Activated CD8-positive, alpha-beta memory T cell treated with anti-CD3 and anti-CD28 coated beads, Interleukin-2, amount 10 ng/mL, durations not matched to agents 7 days and 5 days (primary cell): ENCODE data around the gene NANOGP8. TPM values are rescaled to one million over a fixed set of nuclear protein-coding genes. Genes with fewer than 3 reads are reported as not detected.
A peak's percentile ranks its signal among the peaks of the same experiment; 100 is the strongest.

ENCODE experiments used
- ATAC-seq: fragments of 150-1000 bp; cut with Tn5 transposase; one replicate; pipeline ENCODE4 v1.10.0; 2021; ENCODE audit warnings: moderate library complexity
- CTCF ChIA-PET: fragments of 350-600 bp; sonication (Branson Sonifier 250); formaldehyde crosslinking; loops from one replicate; lab custom pipeline; 2021; ENCODE audit warnings: antibody characterized with exemption; lab: Charles Lee
- DNase-seq: peaks from one replicate; pipeline ENCODE4 v3.0.0-alpha.2; 2020
- H3K27ac Mint-ChIP-seq: one replicate; pipeline ENCODE4 v1.8.0; 2021; ENCODE audit warnings: mild to moderate bottlenecking, mixed read lengths
- H3K27me3 Mint-ChIP-seq: one replicate; pipeline ENCODE4 v1.8.0; 2021; ENCODE audit warnings: mixed read lengths
- H3K36me3 Mint-ChIP-seq: one replicate; pipeline ENCODE4 v1.8.0; 2021; ENCODE audit warnings: mild to moderate bottlenecking, mixed read lengths
- H3K4me1 Mint-ChIP-seq: one replicate; pipeline ENCODE4 v1.8.0; 2021; ENCODE audit warnings: mixed read lengths
- H3K4me3 Mint-ChIP-seq: one replicate; pipeline ENCODE4 v1.8.0; 2021; ENCODE audit warnings: mild to moderate bottlenecking, moderate library complexity, mixed read lengths
- H3K9me3 Mint-ChIP-seq: one replicate; pipeline ENCODE4 v1.8.0; 2022; ENCODE audit warnings: low read depth, mixed read lengths
- total RNA-seq, 2 experiments: library from RNA; stranded (reverse); gene quantifications; one replicate each; pipeline ENCODE4 v1.2.3, GENCODE V29; 2021

NANOGP8 gene
- total RNA-seq, 2 experiments from 2014 or later = not detected

DNA sequence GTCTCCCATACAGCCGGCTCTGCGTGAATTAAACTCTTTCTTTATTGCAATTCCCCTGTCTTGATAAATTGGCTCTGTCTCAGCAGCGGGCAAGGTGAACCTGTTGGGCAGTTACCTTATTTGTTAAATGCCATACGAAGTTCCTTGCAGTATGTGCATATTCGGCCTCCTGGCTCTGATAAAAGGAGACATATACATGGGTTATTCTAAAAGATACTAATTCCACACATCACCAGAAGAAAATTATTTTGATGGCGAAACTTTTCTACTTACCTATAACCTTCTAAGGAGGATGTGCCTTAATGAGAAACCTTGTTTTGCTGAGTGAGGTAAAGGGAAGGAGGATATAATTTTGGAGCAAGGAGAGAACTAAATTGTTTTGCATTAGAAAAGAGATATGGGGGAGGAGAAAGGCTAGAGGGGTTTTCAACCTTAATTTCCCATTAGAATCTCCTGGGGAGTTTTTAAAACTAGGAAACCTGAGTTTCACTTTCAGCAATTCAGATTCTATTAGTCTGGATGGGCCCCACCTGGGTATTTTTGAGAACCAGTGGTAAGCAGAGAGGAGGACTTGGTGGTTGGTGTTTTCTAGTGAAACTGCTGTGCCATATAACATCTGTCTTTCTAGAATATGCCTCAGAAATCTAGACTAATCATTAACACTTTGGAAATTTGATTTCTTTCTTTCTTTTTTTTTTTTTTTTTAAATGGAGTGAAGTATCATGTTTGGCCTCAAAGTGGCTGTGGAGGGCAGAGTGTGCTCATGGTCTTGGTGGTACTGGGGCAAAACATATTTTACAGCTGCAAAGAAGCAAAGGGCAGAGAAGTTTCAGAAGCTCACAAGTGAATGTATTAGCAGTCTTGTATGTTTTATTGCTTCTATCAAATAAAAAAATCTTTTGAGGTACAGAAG is 23.0 kb downstream of the NANOGP8 start:
- H3K4me3 Mint-ChIP-seq = no peak overlapping the region
- DNase-seq (no peak), ATAC-seq (no peak)
- peaks cover 11% of the 10 kb centered on the region for H3K27me3 Mint-ChIP-seq
- no peaks in the 10 kb centered on the region for H3K9me3 Mint-ChIP-seq
- no peaks in the 10 kb centered on the region for H3K36me3 Mint-ChIP-seq
- H3K4me1 Mint-ChIP-seq = no peaks in the 10 kb centered on the region
- H3K27ac Mint-ChIP-seq = no peak overlapping the region
- CTCF ChIA-PET = no interaction called here

DNA sequence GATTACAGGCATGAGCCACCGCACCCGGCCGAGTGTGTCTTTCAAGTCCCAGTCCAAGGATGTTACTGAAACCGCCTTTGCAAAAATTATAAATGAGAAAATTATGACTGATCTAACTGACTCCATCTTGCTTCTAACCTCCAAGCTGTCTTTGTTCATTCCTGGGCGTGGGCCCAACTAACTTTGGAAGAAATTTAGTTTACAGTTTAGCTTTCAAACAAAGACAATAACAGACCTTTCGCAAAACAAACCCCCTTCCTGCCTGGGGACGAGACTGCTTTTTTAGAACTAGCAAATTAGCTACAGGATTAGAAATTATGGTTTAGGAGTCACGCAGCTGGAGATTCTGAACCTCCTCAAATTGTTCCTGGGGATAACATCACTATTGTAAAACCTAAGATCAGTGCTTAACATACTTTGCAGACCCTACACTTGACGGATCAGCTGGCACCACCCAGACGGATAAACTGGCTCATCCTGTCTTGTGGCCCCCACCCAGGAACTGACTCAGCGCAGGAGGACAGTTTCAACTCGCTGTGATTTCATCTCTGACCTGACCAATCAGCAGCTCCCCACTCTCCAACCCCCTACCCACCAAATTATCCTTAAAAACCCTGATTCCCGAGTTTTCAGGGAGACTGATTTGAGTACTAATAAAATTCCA is 23.8 kb downstream of the NANOGP8 start:
- H3K27ac Mint-ChIP-seq = no peak overlapping the region

DNA sequence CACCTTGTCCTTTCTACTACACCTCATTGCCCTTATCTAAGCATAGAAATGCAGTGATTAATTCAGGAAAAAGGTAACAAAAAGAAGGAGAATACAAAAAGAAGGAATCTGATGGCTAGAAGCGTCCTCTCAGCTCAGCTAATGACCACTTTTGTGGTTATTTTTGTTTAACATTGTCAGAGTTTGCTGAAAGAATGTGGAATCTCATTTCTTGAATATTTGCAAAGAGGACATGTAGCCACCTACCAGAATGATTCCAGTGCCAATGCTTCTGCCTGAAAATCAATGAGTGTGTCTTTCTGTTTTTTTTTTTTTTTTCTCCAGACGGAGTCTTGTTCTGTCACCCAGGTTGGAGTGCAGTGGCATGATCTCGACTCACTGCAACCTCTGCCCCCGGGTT is 24.5 kb downstream of the NANOGP8 start:
- no peaks in the 10 kb centered on the region for H3K9me3 Mint-ChIP-seq
- DNase-seq (no peak), ATAC-seq (no peak)
- no peak overlapping the region for H3K4me3 Mint-ChIP-seq
- H3K27me3 Mint-ChIP-seq = peaks cover 7% of the 10 kb centered on the region
- CTCF ChIA-PET = interaction anchor here (0.7 kb wide), 2 partner anchors 62 to 106 kb away, joined by 3 read pairs; no protein-coding TSS in a partner anchor
- H3K36me3 Mint-ChIP-seq = no peaks in the 10 kb centered on the region
- H3K27ac Mint-ChIP-seq = no peak overlapping the region
- no peaks in the 10 kb centered on the region for H3K4me1 Mint-ChIP-seq

More for the DNA sequence above, 23.8 kb downstream of the NANOGP8 start:
- Mint-ChIP-seq H3K9me3 (no peaks in the 10 kb centered on the region), H3K36me3 (no peaks in the 10 kb centered on the region), H3K4me3 (no peak overlapping the region), H3K27me3 (peaks cover 11% of the 10 kb centered on the region), H3K4me1 (no peaks in the 10 kb centered on the region)
- CTCF ChIA-PET = interaction anchor here (0.7 kb wide), 1 partner anchor 63 kb away, joined by 3 read pairs; no protein-coding TSS in a partner anchor
- DNase-seq (no peak), ATAC-seq (no peak)

DNA sequence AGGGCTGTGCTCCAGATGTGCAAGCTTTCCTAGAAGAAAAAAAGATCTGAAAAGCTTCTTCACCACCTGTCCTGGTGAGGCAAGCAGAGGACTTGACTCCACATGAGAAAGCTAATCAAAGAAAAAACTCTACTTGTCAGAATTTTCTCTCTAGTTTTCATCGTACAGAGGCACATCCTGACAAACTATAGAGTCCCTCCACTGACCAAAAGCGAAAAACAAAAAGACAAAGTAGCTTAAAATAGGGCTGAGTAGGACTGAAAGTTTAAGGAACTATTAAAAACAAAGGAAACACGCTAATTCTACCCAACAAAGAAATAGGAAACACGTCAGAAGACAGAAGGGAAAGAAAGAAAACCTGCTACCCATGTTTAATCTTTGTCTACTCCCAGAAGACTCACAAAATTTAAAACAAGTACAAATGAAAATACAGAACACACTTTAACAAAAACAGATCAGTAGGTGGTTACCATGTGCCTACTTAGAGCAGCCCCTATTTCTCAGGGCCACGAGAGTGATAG is 26.5 kb downstream of the NANOGP8 start:
- DNase-seq (no peak), ATAC-seq (no peak)
- Mint-ChIP-seq H3K4me1 (no peaks in the 10 kb centered on the region), H3K36me3 (no peaks in the 10 kb centered on the region), H3K9me3 (no peaks in the 10 kb centered on the region), H3K27ac (no peak overlapping the region), H3K4me3 (no peak overlapping the region), H3K27me3 (peaks cover 7% of the 10 kb centered on the region)
- CTCF ChIA-PET = no interaction called here

GRCh38 chr15:35055416-35056105 is 29.5 kb downstream of the NANOGP8 start:
- no peak overlapping the region for H3K4me3 Mint-ChIP-seq
- peaks cover 3% of the 10 kb centered on the region for H3K27me3 Mint-ChIP-seq
- H3K27ac Mint-ChIP-seq = no peak overlapping the region
- ATAC-seq (no peak), DNase-seq (no peak)
- no peaks in the 10 kb centered on the region for H3K4me1 Mint-ChIP-seq
- CTCF ChIA-PET = no interaction called here
- H3K36me3 Mint-ChIP-seq = no peaks in the 10 kb centered on the region
- no peaks in the 10 kb centered on the region for H3K9me3 Mint-ChIP-seq

GRCh38 chr15:35054380-35054779 is 30.7 kb downstream of the NANOGP8 start:
- Mint-ChIP-seq H3K27ac (no peak overlapping the region), H3K4me1 (no peaks in the 10 kb centered on the region)

DNA sequence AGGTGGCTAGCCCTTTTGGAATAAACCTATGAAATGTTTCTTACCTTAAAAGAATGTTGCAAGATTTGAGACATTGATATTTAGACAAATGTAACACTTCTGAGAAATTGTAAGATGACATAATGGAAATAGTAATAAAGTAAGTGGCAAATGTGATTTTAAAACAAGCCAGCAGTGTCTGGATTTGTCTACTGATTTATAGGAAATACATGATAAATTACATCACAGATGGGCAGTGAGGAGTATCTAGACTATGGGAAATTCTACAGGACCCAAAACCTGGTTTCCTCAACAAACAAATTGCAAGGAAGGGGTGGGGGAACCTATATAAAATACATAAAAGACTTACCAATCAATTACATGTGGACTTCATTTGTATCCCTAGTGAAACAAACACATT is 37.1 kb downstream of the NANOGP8 start:
- Mint-ChIP-seq H3K27me3 (peaks cover 7% of the 10 kb centered on the region), H3K9me3 (no peaks in the 10 kb centered on the region), H3K4me3 (no peak overlapping the region), H3K27ac (no peak overlapping the region), H3K36me3 (no peaks in the 10 kb centered on the region), H3K4me1 (peaks cover 2% of the 10 kb centered on the region)
- no peak for ATAC-seq
- DNase-seq = no peak
- CTCF ChIA-PET = no interaction called here

More at GRCh38 chr15:35054380-35054779, 30.7 kb downstream of the NANOGP8 start:
- DNase-seq = no peak
- ATAC-seq = no peak
- no peaks in the 10 kb centered on the region for H3K9me3 Mint-ChIP-seq
- H3K4me3 Mint-ChIP-seq = no peak overlapping the region
- CTCF ChIA-PET = no interaction called here
- H3K27me3 Mint-ChIP-seq = peaks cover 3% of the 10 kb centered on the region
- H3K36me3 Mint-ChIP-seq = no peaks in the 10 kb centered on the region

DNA sequence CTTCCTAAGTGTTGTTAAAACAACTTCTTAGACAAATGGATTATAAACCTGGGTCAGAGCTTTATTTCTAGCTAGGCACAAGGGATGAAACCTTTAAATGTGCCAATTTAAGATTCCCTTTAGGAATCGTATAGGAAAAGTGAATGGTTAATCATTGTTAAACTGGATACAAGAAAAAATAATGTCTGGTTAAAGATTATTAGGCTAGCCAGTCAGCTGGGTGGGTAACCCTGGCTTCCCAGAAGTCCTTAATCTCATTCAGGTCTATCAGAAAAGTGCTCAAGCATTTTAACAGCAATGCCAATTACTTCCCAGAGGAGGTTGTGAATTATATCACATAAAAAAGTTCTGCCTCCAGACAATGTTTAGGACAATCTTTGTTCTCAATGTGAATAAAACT is 37.6 kb downstream of the NANOGP8 start:
- Mint-ChIP-seq H3K9me3 (no peaks in the 10 kb centered on the region), H3K27ac (no peak overlapping the region), H3K27me3 (peaks cover 7% of the 10 kb centered on the region), H3K4me3 (no peak overlapping the region), H3K4me1 (peaks cover 2% of the 10 kb centered on the region), H3K36me3 (no peaks in the 10 kb centered on the region)
- DNase-seq (no peak), ATAC-seq (no peak)
- CTCF ChIA-PET = no interaction called here

- H3K9me3 Mint-ChIP-seq = no peaks in the 10 kb centered on the region
- peaks cover 2% of the 10 kb centered on the region for H3K4me1 Mint-ChIP-seq
- H3K27me3 Mint-ChIP-seq = peaks cover 7% of the 10 kb centered on the region
- CTCF ChIA-PET = no interaction called here
- ATAC-seq = no peak
- no peaks in the 10 kb centered on the region for H3K36me3 Mint-ChIP-seq
- no peak for DNase-seq
- H3K27ac Mint-ChIP-seq = peak overlapping the region; percentile 5
- H3K4me3 Mint-ChIP-seq = no peak overlapping the region
Measured at GRCh38 chr15:35043373-35044095, 41.6 kb downstream of the NANOGP8 start.

DNA sequence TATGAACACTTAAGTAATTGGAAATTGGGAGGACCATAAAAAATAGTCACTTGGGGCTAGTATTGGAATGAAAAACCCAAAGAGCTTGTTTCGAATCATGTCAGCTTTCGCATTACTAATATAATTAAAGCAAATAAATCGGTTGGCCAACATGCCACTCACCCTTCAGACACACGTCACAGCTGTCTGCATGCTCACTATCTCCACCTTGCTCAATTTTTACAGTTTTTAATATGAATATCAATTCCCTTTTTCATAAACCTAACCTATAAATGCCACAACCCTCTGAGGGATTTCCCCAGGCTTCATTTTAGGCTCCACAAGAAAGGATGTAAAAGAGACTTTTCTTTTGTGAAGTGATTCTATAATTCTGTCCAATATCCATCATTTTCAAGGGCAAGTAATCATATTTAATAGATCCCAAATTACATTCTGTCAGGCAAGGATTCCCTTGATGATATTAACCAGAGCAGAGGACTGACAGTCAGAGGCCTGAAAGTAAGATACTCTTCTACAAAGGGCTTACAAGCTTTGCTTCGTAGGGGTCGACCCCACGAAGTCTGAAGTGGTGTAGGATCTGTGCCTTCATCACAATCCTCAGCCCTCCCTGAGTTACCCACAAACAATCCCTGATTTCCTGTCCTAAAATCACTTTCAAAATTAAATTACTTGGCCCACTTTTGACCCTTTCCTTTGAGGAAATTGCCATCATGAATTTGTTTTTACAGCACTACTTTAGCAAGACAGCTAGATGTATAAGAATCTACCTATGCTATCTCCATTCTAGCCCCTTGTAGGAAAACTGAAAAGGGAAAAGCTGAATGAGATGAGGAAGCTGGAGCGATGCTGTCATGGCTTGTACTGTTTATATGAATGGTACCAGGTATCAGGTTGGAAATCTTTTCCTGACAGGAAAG is 44.5 kb downstream of the NANOGP8 start:
- Mint-ChIP-seq H3K27ac (no peak overlapping the region), H3K27me3 (peaks cover 4% of the 10 kb centered on the region), H3K4me1 (peaks cover 2% of the 10 kb centered on the region), H3K36me3 (no peaks in the 10 kb centered on the region), H3K4me3 (no peak overlapping the region), H3K9me3 (no peaks in the 10 kb centered on the region)
- CTCF ChIA-PET = interaction anchor here (0.6 kb wide), 1 partner anchor 8 kb away, joined by 4 read pairs; no protein-coding TSS in a partner anchor
- ATAC-seq (no peak), DNase-seq (no peak)

- no peaks in the 10 kb centered on the region for H3K36me3 Mint-ChIP-seq
- CTCF ChIA-PET = no interaction called here
- H3K4me3 Mint-ChIP-seq = no peak overlapping the region
- peaks cover 6% of the 10 kb centered on the region for H3K27me3 Mint-ChIP-seq
- DNase-seq = no peak
- no peak overlapping the region for H3K27ac Mint-ChIP-seq
- no peak for ATAC-seq
- no peaks in the 10 kb centered on the region for H3K9me3 Mint-ChIP-seq
- H3K4me1 Mint-ChIP-seq = peaks cover 2% of the 10 kb centered on the region
Measured at GRCh38 chr15:35038626-35039451, 46.3 kb downstream of the NANOGP8 start.
